Ecto neural progenitor cell (in vitro differentiated cells): ENCODE data around the gene CHRNB4.
"Not testable (repeated sequence)": the region's sequence is repeated elsewhere in the genome, so short reads cannot be mapped to it uniquely, and the experiment has no call there.

ENCODE experiments used
- DNase-seq: peaks from one replicate; pipeline ENCODE4 v3.0.0-alpha.2; 2018; ENCODE audit warnings: low spot score

Gene CHRNB4

GRCh38 chr15:78641102-78641748 lies at the start of gene CHRNB4:
TSS of gene CHRNB4 (minus strand) at chr15:78641210. CDS start at chr15:78641133, 77 bp downstream.
- DNase-seq, result peak; percentile 88

GRCh38 chr15:78689626-78690025 lies 48.6 kb upstream of the CHRNB4 start:
- no peak for DNase-seq

- no peak for DNase-seq
These were observed 44.9 kb upstream of the CHRNB4 start for GRCh38 chr15:78685925-78686324.

GRCh38 chr15:78685159-78685921 lies 44.3 kb upstream of the CHRNB4 start:
- no peak for DNase-seq

- no peak for DNase-seq
These were observed 43.6 kb upstream of the CHRNB4 start for GRCh38 chr15:78684657-78685056.

GRCh38 chr15:78683599-78683998 lies 42.6 kb upstream of the CHRNB4 start:
- not testable (repeated sequence) for DNase-seq

- no peak for DNase-seq
These were observed 41.8 kb upstream of the CHRNB4 start for GRCh38 chr15:78682693-78683410.

- no peak for DNase-seq
These were observed 41.1 kb upstream of the CHRNB4 start for GRCh38 chr15:78682004-78682651.

- DNase-seq, result no peak
These were observed 40.4 kb upstream of the CHRNB4 start for GRCh38 chr15:78681281-78682003.

GRCh38 chr15:78680431-78681075 lies 39.5 kb upstream of the CHRNB4 start:
- DNase-seq, result no peak

- peak; percentile 42 for DNase-seq
These were observed 38.1 kb upstream of the CHRNB4 start for GRCh38 chr15:78679089-78679511.

- no peak for DNase-seq
These were observed 35.6 kb upstream of the CHRNB4 start for GRCh38 chr15:78676424-78677110.

GRCh38 chr15:78675617-78676360 lies 34.8 kb upstream of the CHRNB4 start:
- DNase-seq, result no peak

GRCh38 chr15:78675206-78675605 lies 34.2 kb upstream of the CHRNB4 start:
- DNase-seq, result no peak

GRCh38 chr15:78673917-78674444 lies 33.0 kb upstream of the CHRNB4 start:
- no peak for DNase-seq

GRCh38 chr15:78673476-78673875 lies 32.5 kb upstream of the CHRNB4 start:
- DNase-seq, result no peak

GRCh38 chr15:78672285-78673014 lies 31.4 kb upstream of the CHRNB4 start:
- DNase-seq, result no peak

- peak; percentile 66 for DNase-seq
These were observed 30.7 kb upstream of the CHRNB4 start for GRCh38 chr15:78671626-78672211.
